Measurements from ENCODE around the gene KIAA0586.
"Not testable (repeated sequence)": the region's sequence is repeated elsewhere in the genome, so short reads cannot be mapped to it uniquely, and the experiment has no call there.

Gene KIAA0586

GRCh38 chr14:58464652-58465051 lies 37.1 kb downstream of the KIAA0586 start:
- DNase-seq (ENCODE audit: low spot score): no peak

DNA sequence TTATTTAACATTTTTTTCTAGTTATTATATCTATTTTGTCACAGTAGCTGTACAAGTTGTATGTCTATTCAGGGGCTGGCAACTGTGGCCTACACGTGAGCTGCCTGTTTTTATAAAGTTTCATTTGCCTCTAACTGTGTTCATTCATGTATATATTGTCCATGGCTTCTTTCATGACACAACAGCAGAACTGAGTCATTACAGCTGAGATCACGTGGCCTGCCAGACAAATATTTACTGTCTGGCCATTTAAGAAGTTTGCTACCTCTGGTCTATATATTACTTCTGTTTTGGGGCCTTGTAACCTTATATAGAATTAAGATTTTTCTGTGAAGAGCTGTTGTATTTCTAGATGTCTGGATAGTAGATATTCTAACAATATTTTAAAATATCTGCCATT lies 37.9 kb downstream of the KIAA0586 start:
- no peak for DNase-seq (ENCODE audit: low spot score)

DNA sequence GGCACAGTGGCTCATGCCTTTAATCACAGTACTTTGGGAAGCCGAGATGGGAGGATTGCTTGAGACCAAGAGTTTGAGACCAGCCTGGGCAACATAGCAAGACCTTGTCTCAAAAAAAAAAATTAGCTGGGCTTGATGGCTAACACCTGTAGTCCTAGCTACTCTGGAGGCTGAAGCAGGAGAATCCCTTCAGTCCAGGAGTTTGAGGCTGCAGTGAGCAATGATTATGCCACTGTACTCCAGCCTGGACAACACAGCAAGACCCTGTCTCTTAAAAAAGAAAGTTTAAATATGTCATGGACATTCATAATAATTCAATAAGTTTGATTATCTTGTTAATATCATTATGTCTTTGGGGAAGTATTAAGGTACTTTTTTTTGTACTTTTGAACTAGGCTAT lies 38.9 kb downstream of the KIAA0586 start:
- DNase-seq (ENCODE audit: low spot score): no peak

DNA sequence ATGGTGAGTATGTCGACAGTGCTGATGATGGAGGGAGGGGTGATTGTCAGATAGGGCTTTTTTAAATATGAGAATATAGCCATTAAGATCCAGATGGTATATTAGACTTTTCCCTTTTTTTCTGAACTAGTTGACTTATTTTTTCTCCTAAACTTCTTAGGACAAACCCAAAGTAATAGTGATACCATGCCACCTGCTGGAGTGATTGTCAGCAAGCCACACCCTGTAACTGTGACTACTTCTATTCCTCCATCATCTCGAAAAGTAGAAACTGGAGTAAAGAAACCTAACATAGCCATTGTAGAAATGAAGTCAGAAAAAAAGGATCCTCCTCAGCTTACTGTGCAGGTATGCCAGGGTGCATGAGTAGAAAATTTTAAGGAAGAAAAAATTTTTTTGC lies 40.1 kb downstream of the KIAA0586 start:
- no peak for DNase-seq (ENCODE audit: low spot score)

DNA sequence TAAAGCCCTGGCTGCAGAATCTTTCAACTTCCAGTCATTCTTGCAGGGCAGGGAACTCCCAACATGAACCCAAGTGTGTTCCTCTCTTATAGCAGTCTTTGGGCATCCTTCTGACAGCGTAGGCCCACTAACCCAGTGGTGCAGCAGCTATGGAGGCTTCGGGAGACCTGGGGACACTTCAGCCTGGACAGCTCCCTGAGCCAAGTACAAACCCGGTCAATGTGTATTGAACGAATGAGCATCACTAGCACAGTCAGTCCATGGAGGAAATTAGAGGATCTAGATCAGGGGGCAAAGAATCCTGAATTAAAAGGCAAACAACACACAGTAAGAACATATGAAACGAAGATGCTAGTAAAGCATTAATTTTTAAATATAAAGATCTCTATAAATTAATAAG lies 41.8 kb downstream of the KIAA0586 start:
- no peak for DNase-seq (ENCODE audit: low spot score)

- DNase-seq (ENCODE audit: low spot score): no peak
These were observed 48.8 kb downstream of the KIAA0586 start for GRCh38 chr14:58476320-58476719.

GRCh38 chr14:58477653-58478052 lies 50.1 kb downstream of the KIAA0586 start:
- no peak for DNase-seq (ENCODE audit: low spot score)

DNA sequence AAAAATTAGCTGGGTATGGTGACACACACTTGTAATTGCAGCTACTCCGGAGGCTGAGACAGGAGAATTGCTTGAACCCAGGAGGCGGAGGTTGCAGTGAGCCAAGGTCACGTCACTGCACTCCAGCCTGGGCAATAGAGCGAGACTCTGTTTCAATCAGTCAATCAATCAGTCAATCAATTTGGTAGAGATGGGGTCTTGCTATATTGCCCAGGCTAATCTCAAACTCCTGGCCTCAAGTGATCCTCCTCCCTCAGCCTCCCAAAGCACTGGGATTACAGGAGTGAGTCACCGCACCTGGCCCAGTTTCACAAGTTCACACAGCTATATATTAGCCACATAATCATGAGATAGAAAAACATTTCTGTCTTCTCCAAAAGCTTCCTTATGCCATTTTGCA lies 50.8 kb downstream of the KIAA0586 start:
- DNase-seq (ENCODE audit: low spot score): not testable (repeated sequence)

DNA sequence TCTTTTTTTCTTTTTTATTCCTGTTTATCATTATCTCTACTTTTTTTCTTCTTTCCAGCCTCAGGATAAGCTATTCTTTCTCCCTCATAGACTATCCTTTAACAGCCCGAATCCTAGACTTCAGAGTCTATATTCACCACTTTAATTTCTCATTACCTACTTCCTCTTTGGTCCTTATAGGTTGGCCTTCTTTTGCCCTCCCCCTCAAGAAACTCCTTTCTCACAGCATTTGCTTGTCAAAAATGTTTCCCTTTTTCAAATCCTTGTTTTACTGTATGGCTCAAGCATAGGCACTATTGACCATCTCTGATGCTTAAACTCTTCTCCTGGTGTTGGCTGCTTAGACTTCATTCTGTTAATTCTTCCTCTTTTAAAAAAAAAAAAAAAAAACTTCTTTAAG lies 52.5 kb downstream of the KIAA0586 start:
- no peak for DNase-seq (ENCODE audit: low spot score)

DNA sequence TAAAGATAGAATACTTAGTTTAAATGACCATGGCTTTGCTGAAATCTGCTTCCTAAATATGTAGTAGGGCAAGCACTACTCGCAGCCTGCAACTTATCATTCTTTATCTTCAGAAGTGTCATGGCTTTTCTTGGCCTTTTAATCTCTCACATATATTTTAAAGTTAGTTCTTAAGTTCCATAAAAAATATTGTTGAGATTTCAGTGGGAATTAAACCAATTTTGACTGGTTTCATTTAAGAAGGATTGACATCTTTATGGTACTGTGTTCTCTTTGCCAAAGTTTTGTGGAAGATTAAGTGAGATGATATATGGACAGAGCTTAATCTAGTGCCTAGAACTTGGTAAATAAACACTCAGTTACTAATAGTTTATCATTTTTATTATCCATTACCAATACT lies 56.7 kb downstream of the KIAA0586 start:
- DNase-seq (ENCODE audit: low spot score): no peak

GRCh38 chr14:58488550-58488949 lies 61.0 kb downstream of the KIAA0586 start:
- DNase-seq (ENCODE audit: low spot score): peak; percentile 24

- peak; percentile 14 for DNase-seq (ENCODE audit: low spot score)
These were observed 64.1 kb downstream of the KIAA0586 start for GRCh38 chr14:58491593-58491992.

DNA sequence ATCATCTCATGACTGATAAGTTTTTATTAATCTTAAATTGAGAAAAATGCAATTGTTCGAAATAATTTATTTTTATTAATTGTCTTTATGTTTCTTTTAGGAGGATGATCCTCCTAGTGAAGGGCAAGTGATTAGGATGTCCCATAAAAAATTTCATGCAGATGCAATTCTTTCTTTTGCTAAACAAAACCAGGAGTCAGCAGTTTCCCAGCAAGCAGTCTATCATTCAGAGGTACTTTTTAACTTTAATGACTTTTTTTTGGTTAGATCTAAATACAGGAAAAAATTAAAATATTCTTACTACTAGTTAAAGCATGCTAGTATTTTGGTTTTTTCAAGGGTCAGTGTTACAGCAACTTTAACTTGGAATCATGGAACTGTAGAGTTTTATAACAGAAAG lies 64.5 kb downstream of the KIAA0586 start:
- DNase-seq (ENCODE audit: low spot score): no peak

DNA sequence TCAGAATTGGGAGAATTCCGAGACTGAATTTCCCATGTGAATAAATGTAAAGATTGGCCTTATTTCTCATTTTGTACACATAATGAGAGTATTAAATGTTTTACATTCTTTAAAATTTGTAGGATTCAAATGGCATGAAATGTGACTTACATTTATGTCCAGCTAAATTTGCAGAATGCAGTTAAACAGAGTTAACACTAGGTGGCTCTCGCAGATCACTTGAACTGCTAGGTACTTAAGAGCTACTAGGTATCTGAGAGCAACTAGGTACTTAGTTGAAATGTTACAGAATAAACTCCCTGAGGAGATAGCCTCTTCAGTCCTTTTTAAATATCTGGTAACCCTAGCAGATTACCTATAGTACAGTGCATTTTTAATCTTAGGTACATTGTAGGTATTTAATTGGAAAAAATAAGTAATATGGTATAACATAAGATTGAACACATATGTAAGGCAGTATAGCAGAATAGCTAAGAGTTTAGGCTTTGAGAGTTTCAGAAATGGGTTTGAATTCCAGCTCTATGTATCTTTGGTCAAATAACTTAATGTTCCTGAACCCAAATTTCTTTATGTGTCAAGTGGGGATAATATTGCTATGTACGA lies 73.8 kb downstream of the KIAA0586 start:
- DNase-seq (ENCODE audit: low spot score): peak; percentile 63

DNA sequence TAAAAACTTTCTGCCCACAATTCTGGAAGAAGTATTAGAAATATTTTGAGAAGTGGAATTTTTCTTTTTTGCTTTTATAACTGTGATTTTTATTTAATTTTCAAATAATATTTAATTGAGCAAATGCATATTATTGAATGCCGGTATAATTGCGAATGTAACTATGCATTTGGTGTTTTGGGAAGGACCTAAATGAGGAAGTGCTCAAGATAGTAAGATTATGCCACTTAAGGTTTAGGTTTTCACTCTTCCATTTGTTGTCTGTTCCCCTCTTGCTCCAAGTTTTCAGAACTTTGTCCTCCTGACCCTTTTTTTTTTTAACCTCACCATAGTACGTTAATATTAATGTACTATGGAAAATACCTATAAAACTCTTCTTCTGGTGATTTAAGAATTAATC lies 85.8 kb downstream of the KIAA0586 start:
- DNase-seq (ENCODE audit: low spot score): no peak

- DNase-seq (ENCODE audit: low spot score): no peak
These were observed 90.1 kb downstream of the KIAA0586 start for GRCh38 chr14:58517592-58517991.

DNA sequence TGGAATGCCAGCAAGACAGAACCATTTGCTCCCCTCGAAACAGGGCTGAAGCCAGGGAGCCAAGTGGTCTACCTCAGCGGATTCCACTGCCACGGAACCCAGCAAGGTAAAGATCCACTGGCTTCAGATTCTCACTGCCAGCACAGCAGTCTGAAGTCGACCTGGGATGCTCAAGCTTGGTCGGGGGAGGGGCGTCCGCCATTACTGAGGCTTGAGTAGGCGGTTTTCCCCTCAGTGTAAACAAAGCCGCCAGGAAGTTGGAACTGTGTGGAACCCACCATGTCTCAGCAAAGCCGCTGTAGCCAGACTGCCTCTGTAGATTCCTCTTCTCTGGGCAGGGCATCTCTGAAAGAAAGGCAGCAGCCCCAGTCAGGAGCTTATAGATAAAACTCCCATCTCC lies 98.2 kb downstream of the KIAA0586 start:
- not testable (repeated sequence) for DNase-seq (ENCODE audit: low spot score)

GRCh38 chr14:58533446-58533845 lies 105.9 kb downstream of the KIAA0586 start:
- DNase-seq (ENCODE audit: low spot score): peak; percentile 12

GRCh38 chr14:58535044-58535443 lies 107.5 kb downstream of the KIAA0586 start:
- DNase-seq (ENCODE audit: low spot score): peak; percentile 24

GRCh38 chr14:58537004-58537403 lies 109.5 kb downstream of the KIAA0586 start:
- DNase-seq (ENCODE audit: low spot score): no peak

DNA sequence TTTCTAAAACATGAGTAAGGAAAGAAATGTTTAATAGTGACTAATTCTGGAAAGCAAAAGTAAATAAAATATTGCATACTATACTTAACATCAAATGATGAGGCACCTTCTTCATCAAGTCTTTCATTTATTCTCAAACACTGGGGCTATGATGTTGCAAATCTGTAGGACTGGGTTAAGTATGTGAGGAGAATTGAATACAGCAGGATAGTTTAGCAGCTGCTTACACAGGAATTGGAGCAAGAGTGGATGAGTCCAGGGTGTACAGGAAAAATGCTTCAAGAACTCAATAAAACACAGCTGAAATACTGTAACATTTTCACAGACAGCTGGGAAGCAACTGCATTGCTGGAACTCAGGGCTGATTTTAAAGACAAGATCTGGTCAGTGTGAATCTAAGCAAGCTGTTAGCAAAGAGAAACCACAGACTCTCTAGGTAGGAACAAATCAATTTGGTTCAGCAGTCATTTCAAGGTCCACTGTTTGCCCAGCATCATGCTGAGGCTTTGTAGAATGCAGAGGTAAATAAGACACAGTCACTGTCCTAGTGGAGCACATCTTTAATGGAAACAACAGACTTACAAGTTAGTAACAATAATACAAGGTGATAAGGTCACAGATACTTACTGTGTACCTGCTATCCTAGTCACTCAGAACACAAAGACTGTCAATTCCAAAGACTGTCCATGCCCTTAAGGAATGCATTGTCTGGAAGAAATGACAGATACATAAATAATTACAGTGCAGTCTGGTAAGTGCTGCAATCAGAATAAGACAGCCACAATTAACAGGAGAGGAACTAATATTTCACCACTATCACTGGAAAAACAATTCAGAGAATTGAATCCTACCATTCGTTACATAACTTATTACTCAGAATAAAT lies 113.5 kb downstream of the KIAA0586 start:
- no peak for DNase-seq (ENCODE audit: low spot score)

DNA sequence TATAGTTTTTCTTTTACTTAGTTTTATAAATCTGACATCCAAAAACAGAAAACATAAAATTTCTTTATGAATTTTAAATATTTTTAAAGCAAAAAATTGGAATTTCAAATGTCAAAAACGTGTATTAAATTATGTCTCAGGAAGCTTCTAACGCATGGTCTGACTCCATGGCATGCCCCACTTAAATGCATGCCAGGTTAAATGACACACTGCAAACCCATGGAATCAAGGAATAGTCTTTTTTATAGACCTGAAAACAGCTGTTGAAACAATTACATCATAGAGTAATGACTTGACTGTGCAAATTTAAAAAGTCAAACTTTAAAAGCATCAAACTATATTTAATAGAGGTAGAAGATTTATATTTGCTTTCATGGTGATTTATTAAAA lies 114.1 kb downstream of the KIAA0586 start:
- DNase-seq (ENCODE audit: low spot score): no peak

- no peak for DNase-seq (ENCODE audit: low spot score)
These were observed 115.7 kb downstream of the KIAA0586 start for GRCh38 chr14:58543253-58543652.

DNA sequence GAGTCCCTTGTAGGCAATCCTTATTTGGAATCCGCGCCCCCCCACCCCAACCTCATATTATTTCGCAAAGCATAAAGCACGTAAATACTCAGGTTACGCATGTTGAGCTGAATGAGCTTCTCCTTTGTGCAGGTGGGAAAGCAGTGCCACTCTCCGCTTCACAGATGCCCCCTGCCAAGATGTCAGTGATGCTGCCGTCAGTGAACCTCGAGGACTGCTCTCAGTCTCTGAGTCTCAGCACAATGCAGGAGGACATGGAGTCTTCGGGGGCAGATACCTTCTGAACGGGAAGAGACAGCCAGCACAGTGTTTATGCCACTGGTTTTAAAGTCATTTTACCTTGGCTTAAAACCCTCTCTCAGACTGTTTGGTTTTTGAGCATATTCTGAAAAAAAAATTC lies 120.1 kb downstream of the KIAA0586 start:
- DNase-seq (ENCODE audit: low spot score): no peak

Measured in GM03348 (cell line).